Muscle layer of duodenum (tissue), 2 donors: ENCODE measurements around the gene GALNT10.

Experiments
- H3K27ac ChIP-seq: one replicate; pipeline ENCODE4 v1.7.0; 2013; ENCODE audit warnings: mild to moderate bottlenecking, low read length
- H3K27me3 ChIP-seq: one replicate; pipeline ENCODE4 v1.7.0; 2013; ENCODE audit warnings: low read depth, mild to moderate bottlenecking, control low read depth, low read length
- H3K36me3 ChIP-seq, 2 donors: one replicate each; pipeline ENCODE4 v1.7.0; 2013; ENCODE audit warnings: low read length in 2 of 2, control low read depth in 1 of 2, mild to moderate bottlenecking in 1 of 2; ENCODE audit not compliant: insufficient read depth in 2 of 2, control insufficient read depth in 1 of 2
- H3K4me1 ChIP-seq, 2 donors: one replicate each; pipeline ENCODE4 v1.7.0; 2013; ENCODE audit warnings: low read length in 2 of 2, mild to moderate bottlenecking in 2 of 2, control low read depth in 1 of 2, moderate library complexity in 1 of 2; ENCODE audit not compliant: insufficient read depth in 2 of 2, control insufficient read depth in 1 of 2
- H3K4me3 ChIP-seq, 2 donors: one replicate each; pipeline ENCODE4 v1.7.0; 2013; ENCODE audit warnings: low read length in 2 of 2, low read depth in 1 of 2, mild to moderate bottlenecking in 1 of 2
- H3K9me3 ChIP-seq, 2 donors: one replicate each; pipeline ENCODE4 v1.7.0; 2013; ENCODE audit warnings: low read length in 2 of 2, control low read depth in 1 of 2, mild to moderate bottlenecking in 1 of 2; ENCODE audit not compliant: control insufficient read depth in 1 of 2
- donor health status: healthy.

The GALNT10 gene

GRCh38 chr5:154456540-154456939 is 266.0 kb downstream of the GALNT10 start:
- Histone ChIP-seq H3K36me3 (peaks cover 43 to 73% of the 10 kb centered on the region in 2 donors), H3K27ac (no peak overlapping the region), H3K9me3 (no peaks in the 10 kb centered on the region), H3K27me3 (no peaks in the 10 kb centered on the region), H3K4me1 (peaks cover 0 to 8% of the 10 kb centered on the region in 2 donors), H3K4me3 (no peak overlapping the region)

DNA sequence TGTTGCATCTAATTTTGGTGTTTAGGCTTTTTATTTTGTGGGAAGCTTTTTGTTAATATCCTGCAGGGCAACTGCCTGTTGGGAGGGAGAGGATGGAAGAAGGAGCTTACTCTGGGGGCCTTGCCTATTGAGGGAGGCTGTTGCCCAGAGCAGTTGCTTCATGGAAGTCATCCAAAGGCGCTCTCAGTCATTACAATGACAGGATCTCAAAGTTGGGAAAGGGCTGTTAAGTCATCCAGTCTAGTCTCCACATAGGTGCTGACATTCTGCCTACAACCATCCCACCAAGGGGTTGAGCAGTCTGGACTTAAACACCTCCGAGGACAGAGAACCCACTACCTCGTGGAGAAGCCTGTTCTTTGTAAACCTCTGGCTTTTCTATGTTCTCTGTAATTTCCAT is 268.5 kb downstream of the GALNT10 start:
- Histone ChIP-seq H3K36me3 (peaks cover 27 to 49% of the 10 kb centered on the region in 2 donors), H3K27ac (no peak overlapping the region), H3K9me3 (no peaks in the 10 kb centered on the region), H3K4me1 (peaks cover 0 to 8% of the 10 kb centered on the region in 2 donors), H3K4me3 (no peak overlapping the region), H3K27me3 (no peaks in the 10 kb centered on the region)

DNA sequence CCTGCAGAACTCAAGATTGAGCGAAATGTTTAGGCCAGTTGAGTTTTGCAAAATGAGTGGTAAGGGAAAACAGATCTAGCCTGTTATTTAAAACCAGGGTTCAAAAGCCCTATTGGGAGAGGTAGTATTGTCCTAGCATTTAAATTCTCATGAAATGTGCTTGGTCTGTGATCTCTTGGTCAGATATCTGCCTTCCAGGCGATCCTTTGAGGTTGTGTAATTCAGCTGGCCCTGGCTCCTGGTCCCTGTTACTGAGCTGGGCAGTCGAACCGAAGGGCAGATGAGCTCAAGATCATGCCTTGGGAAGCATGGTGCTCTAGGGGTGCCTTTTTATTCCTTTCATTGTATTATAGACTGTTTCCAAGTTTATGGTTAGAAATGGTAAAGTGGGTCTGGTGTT is 269.6 kb downstream of the GALNT10 start:
- H3K36me3 ChIP-seq, result peaks cover 20 to 38% of the 10 kb centered on the region in 2 donors

DNA sequence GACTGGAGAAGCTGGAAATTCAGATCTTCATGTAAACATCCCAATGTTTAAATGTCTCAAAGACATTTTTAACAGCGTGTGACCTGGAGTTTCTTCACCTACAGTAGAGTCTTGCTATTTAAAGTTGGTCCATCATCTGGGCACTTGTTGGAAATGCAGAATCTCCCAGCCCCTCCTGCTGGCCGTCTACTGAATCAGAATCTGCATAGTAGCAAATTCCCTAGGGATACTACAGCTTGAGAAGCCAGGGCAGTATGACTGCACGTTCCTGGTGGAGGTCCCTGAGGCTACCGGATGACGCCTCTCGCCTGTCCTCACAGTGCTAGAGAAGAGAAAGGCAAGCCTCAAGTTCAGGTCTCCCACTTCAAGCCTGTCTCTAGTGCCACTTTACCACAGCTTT is 271.0 kb downstream of the GALNT10 start:
- H3K27ac ChIP-seq, result no peak overlapping the region
- no peak overlapping the region for H3K4me3 ChIP-seq
- H3K27me3 ChIP-seq, result no peaks in the 10 kb centered on the region
- H3K9me3 ChIP-seq, result no peaks in the 10 kb centered on the region
- peaks cover 0 to 8% of the 10 kb centered on the region in 2 donors for H3K4me1 ChIP-seq
- peaks cover 9 to 24% of the 10 kb centered on the region in 2 donors for H3K36me3 ChIP-seq

More for the DNA sequence above, 269.6 kb downstream of the GALNT10 start:
- Histone ChIP-seq H3K27ac (no peak overlapping the region), H3K4me3 (no peak overlapping the region), H3K27me3 (no peaks in the 10 kb centered on the region), H3K9me3 (no peaks in the 10 kb centered on the region), H3K4me1 (peaks cover 0 to 8% of the 10 kb centered on the region in 2 donors)

- H3K9me3 ChIP-seq, result no peaks in the 10 kb centered on the region
- no peak overlapping the region for H3K4me3 ChIP-seq
- H3K36me3 ChIP-seq, result peaks cover 0 to 2% of the 10 kb centered on the region in 2 donors
- no peaks in the 10 kb centered on the region for H3K27me3 ChIP-seq
- H3K27ac ChIP-seq, result no peak overlapping the region
- H3K4me1 ChIP-seq, result peaks cover 0 to 1% of the 10 kb centered on the region in 2 donors
These were observed 273.9 kb downstream of the GALNT10 start for GRCh38 chr5:154464438-154464837.

- Histone ChIP-seq H3K27ac (no peak overlapping the region), H3K9me3 (no peaks in the 10 kb centered on the region), H3K27me3 (no peaks in the 10 kb centered on the region), H3K36me3 (no peaks in the 10 kb centered on the region), H3K4me3 (no peak overlapping the region), H3K4me1 (no peaks in the 10 kb centered on the region)
These were observed 274.6 kb downstream of the GALNT10 start for GRCh38 chr5:154465169-154465568.

GRCh38 chr5:154466147-154466546 is 275.6 kb downstream of the GALNT10 start:
- H3K27me3 ChIP-seq, result no peaks in the 10 kb centered on the region
- no peaks in the 10 kb centered on the region for H3K9me3 ChIP-seq
- H3K4me1 ChIP-seq, result peaks cover 0 to 8% of the 10 kb centered on the region in 2 donors
- H3K4me3 ChIP-seq, result no peak overlapping the region
- H3K27ac ChIP-seq, result no peak overlapping the region
- H3K36me3 ChIP-seq, result no peaks in the 10 kb centered on the region

GRCh38 chr5:154466671-154467070 is 276.1 kb downstream of the GALNT10 start:
- no peaks in the 10 kb centered on the region for H3K9me3 ChIP-seq
- no peak overlapping the region for H3K4me3 ChIP-seq
- no peaks in the 10 kb centered on the region for H3K36me3 ChIP-seq
- H3K4me1 ChIP-seq, result peaks cover 0 to 12% of the 10 kb centered on the region in 2 donors
- no peak overlapping the region for H3K27ac ChIP-seq
- peaks cover under 1% of the 10 kb centered on the region for H3K27me3 ChIP-seq

DNA sequence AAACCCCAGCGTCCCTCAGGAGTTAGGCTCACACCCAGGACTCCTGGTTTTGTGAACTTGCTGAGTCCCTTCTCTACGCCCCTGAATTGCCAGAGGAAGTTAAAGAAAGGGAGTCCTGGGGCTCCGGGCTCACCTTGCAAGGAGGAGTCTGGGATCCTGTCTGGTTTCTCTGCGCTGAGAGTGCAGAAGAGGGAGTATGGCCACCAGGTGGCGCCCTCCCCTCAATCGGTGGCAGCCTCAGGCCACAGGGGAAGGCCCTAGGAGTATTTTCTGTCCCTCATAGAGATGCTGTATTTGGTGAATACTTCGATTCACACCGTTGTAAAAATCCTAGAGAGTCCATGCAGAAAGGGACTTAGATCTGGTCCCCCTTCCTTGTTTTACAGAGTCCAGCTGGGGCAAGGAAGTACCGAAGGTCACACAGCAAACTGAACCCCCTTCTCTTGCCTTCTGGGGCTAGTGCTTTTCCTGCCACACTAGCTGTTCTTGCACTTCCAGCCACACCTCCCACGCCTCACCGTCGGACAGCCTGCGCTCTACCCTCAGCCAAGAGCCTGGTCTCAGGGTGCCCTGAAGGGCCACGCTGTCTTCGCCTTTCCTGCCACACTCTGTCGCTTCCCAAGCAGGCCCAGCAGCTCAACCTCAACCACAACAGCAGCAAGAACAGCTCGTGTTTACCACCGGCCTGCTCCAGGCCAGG is 277.3 kb downstream of the GALNT10 start:
- H3K4me3 ChIP-seq, result no peak overlapping the region
- H3K27me3 ChIP-seq, result peaks cover 11% of the 10 kb centered on the region
- peaks cover 0 to 12% of the 10 kb centered on the region in 2 donors for H3K4me1 ChIP-seq
- H3K36me3 ChIP-seq, result no peaks in the 10 kb centered on the region
- no peaks in the 10 kb centered on the region for H3K9me3 ChIP-seq
- no peak overlapping the region for H3K27ac ChIP-seq

GRCh38 chr5:154470137-154470536 is 279.6 kb downstream of the GALNT10 start:
- H3K4me1 ChIP-seq, result peaks cover 0 to 25% of the 10 kb centered on the region in 2 donors
- H3K9me3 ChIP-seq, result no peaks in the 10 kb centered on the region
- no peak overlapping the region for H3K27ac ChIP-seq
- no peak overlapping the region for H3K4me3 ChIP-seq
- no peaks in the 10 kb centered on the region for H3K36me3 ChIP-seq
- H3K27me3 ChIP-seq, result peaks cover 34% of the 10 kb centered on the region
